ENCODE results near the gene DCLK1.

The DCLK1 gene

GRCh38 chr13:35894636-35895035, 236.5 kb downstream of the DCLK1 start:
- DNase-seq (ENCODE audit: low read depth) = no peak

GRCh38 chr13:35892837-35893814, 238.1 kb downstream of the DCLK1 start:
- DNase-seq (ENCODE audit: low read depth) = no peak

GRCh38 chr13:35891507-35892441, 239.4 kb downstream of the DCLK1 start:
- no peak for DNase-seq (ENCODE audit: low read depth)

GRCh38 chr13:35889560-35889959, 241.6 kb downstream of the DCLK1 start:
- DNase-seq (ENCODE audit: low read depth) = no peak

- no peak for DNase-seq (ENCODE audit: low read depth)
Measured at GRCh38 chr13:35888981-35889380, 242.2 kb downstream of the DCLK1 start.

- DNase-seq (ENCODE audit: low read depth) = no peak
Measured at GRCh38 chr13:35888457-35888883, 242.7 kb downstream of the DCLK1 start.

- no peak for DNase-seq (ENCODE audit: low read depth)
Measured at GRCh38 chr13:35887115-35887666, 244.0 kb downstream of the DCLK1 start.

- no peak for DNase-seq (ENCODE audit: low read depth)
Measured at GRCh38 chr13:35886332-35887114, 244.7 kb downstream of the DCLK1 start.

GRCh38 chr13:35884211-35884760, 246.9 kb downstream of the DCLK1 start:
- no peak for DNase-seq (ENCODE audit: low read depth)

- DNase-seq (ENCODE audit: low read depth) = no peak
Measured at GRCh38 chr13:35882722-35883497, 248.3 kb downstream of the DCLK1 start.

GRCh38 chr13:35881360-35881759, 249.8 kb downstream of the DCLK1 start:
- no peak for DNase-seq (ENCODE audit: low read depth)

GRCh38 chr13:35879111-35879510, 252.1 kb downstream of the DCLK1 start:
- no peak for DNase-seq (ENCODE audit: low read depth)

GRCh38 chr13:35876601-35877000, 254.6 kb downstream of the DCLK1 start:
- no peak for DNase-seq (ENCODE audit: low read depth)

GRCh38 chr13:35874704-35875103, 256.5 kb downstream of the DCLK1 start:
- DNase-seq (ENCODE audit: low read depth) = no peak

GRCh38 chr13:35872369-35872768, 258.8 kb downstream of the DCLK1 start:
- DNase-seq (ENCODE audit: low read depth) = no peak

- DNase-seq (ENCODE audit: low read depth) = no peak
Measured at GRCh38 chr13:35871561-35871960, 259.6 kb downstream of the DCLK1 start.

GRCh38 chr13:35866801-35867200, 264.4 kb downstream of the DCLK1 start:
- DNase-seq (ENCODE audit: low read depth) = no peak

- DNase-seq (ENCODE audit: low read depth) = no peak
Measured at GRCh38 chr13:35865341-35866240, 265.6 kb downstream of the DCLK1 start.

GRCh38 chr13:35860661-35861060, 270.5 kb downstream of the DCLK1 start:
- DNase-seq (ENCODE audit: low read depth) = no peak

All from activated T-helper 1 cell treated with Interleukin-2 at 50 U/mL for 16 hours (primary cell).